Measurements from ENCODE around the gene SGTA. TPM values are rescaled to one million over a fixed set of nuclear protein-coding genes. Genes with fewer than 3 reads are reported as not detected.
"Not testable (repeated sequence)": the region's sequence is repeated elsewhere in the genome, so short reads cannot be mapped to it uniquely, and the experiment has no call there.

The SGTA gene
- total RNA-seq, 1 donor from 2014 or later: 45.7 TPM

DNA sequence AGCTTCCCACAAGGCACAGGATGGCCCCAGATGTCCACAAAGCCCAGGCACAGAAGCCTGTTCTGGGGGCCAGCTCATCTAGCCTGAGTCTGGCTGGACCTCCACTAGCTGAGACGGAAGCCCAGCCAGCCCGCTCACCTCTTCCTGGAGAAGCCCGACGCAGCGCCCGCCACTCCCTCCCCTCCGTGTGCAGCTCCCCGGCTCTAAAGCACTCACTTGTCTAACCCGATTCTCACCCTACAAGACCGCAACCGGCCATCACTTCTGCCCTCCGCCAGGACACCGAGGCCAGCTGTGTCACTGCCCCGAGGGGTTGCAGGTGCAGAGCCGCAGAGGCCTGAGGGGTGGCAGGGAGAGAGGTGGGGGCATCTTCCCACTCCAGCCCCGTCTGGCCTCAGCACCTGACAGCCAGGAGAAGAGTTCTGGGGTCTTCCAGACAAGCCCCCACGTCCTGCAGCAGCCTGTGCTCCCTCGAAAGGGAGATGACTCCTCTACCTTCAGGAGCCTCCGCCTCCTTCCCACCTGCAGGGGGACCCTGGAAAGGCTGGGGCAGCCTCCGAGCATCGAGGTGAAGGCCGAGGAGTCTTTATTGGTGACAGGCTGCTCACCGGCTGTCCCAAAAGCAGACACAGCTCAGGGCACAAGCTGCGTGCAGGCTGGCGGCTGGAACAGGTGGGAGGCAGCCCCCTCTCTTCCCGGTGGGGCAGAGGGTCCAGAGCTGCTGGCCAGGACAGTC, 56.0 kb downstream of the SGTA start:
- no peak for DNase-seq (ENCODE audit: low spot score)

- no peak for DNase-seq (ENCODE audit: low spot score)
Measured at GRCh38 chr19:2726160-2726855, 56.8 kb downstream of the SGTA start.

- DNase-seq (ENCODE audit: low spot score): no peak
Measured at GRCh38 chr19:2724148-2724557, 58.9 kb downstream of the SGTA start.

DNA sequence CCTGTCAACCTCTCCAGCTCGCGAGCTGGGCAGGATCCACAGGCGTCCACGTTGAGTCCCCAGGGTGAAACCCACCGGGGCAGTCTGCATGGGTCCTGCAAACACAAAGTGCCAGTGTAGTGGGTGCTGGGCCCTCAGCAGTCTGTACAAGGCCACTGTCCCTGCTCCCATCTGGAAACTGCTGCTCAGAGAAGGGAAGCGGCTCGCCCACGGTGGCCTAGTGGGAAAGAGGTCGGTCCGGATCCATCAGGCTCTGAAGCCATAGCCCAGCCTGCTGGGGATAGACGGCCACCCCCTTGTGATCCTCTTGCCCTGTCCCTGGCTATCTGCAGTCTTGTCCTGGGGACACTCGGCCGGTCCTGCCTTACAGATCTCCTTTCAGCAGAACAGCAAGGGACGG, 59.3 kb downstream of the SGTA start:
- no peak for DNase-seq (ENCODE audit: low spot score)

DNA sequence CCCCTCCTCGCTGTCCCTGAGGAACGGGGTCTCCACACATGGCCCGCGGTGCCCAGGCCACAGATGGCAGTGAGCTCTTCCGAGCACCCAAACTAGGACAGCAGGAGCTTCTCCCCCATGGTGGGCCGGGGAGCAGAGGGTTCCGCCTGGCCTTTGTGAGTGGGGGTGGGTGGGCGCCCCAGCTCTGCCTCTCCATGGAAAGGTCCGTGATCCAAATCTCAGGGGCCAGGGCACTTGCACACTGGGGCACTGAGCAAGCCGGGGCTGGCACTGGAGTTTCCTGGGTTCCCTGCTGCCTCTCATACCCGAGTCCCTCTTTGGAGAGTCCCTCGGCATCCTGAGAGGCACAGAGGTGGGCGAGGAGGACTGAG, 59.7 kb downstream of the SGTA start:
- DNase-seq (ENCODE audit: low spot score): no peak

DNA sequence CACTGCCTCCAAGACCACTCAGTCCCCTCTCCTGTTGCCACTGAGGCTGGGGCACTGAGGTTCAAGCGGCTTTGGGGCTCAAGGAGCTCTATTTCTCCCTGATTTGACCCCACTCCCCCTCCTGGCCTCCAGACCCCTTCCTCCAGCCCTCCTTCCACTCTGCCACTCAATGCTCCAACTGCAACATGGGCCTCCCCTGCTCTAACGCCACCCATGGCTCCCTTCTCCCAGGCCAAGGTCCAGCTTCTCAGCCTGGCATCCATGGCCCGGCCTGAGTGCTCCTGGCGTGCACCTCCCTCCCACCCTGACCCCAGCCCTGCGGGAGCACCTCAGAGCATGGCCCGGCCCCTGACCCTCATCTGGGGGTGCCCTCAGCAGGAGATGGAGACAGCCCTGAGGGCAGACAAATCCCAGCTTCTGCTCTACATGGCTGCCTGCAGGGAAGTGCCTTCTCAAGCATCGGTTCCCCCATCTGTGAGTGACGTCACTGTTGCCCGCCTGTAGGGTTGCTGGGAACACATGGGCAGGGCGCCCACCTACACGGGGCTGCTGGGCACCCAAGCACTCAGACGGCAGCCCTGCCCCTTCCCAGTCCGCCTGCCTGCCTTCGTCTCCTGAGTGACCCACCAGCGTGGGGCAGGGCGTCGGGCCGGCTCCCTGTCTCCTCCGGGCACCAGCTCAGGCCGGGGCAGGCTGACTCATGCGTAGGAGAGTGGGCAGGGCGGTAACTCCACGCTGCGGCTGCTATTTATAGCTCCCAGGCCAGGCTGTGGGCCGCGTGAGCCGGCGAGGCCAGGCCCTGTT, 60.3 kb downstream of the SGTA start:
- DNase-seq (ENCODE audit: low spot score): no peak

DNA sequence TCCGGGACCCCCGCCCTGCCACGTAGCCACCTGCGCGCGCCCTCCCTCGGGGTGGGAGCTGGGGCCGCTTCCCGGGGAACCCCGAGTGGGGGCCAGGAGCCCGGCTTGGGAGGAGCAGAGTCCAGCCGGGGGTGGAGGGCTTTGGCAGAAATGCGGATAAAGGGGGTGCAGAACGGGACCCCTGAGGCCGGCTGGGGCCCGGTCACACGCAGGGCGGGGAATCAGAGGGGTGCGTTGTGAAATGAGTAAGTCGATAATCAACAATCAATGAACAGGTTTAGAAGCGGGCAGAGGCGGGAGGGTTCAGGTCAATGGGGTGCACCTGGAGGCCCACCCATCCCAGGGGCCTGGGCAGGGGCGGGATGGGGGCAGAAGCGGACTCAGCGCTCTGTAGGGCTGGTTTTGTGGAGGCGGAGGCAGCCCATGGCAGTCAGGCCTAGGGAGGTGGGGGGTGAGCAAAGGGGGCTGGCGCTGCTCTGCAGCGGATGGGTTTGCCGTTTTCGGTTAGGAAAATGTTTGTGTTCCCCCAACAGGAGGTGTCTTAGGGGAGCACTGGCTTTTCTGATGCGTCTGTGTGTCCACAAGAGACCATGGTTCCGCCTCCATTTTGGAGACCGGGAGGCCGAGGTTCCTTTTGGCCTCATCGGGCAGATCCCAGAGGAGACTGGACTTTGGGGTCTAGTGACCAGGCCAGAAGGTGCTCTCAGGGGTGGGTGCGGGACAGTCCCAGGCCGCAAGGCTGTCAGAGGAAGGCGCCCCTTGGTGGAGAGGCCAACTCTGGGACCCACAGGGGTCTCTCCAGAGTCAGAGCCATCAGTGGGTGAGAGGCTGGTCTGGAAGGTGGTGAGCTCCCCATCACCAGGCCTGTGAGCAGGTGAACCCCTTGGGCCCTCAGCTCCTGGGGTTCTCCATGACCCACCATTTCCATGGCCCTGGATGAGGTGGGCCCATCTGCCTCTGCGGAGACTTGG, 61.2 kb downstream of the SGTA start:
- no peak for DNase-seq (ENCODE audit: low spot score)

- no peak for DNase-seq (ENCODE audit: low spot score)
Measured at GRCh38 chr19:2720777-2721569, 62.1 kb downstream of the SGTA start, which contains the start of gene DIRAS1. TSS of gene DIRAS1 (minus strand) at chr19:2721372. CDS start at chr19:2717806, 3,566 bp downstream.

- no peak for DNase-seq (ENCODE audit: low spot score)
Measured at GRCh38 chr19:2719920-2720776, 62.9 kb downstream of the SGTA start.

DNA sequence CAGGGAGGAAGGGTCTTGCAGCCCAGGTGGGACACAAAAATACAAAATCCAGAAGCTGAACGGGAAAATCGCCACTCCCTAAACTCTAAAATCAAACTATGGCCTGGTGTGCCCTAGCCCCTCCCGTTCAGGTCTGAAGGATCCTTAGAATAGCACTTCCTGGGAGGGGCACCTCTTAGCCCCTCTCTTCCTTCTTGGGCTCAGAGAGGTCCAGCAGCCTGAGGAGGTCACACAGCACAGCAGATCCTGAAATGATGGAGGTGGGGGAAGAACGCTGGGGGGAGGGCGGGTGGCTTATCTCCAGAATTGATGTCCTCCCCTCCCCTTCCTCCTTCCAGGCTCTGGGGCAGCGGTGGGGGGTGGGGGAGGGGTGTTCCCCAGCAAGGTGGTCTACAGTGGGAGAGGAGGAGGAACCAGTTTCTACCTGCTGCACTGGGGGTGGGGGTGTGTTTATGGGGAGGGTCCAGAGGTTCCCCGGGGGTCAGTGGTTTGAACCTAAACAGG, 63.8 kb downstream of the SGTA start:
- no peak for DNase-seq (ENCODE audit: low spot score)

DNA sequence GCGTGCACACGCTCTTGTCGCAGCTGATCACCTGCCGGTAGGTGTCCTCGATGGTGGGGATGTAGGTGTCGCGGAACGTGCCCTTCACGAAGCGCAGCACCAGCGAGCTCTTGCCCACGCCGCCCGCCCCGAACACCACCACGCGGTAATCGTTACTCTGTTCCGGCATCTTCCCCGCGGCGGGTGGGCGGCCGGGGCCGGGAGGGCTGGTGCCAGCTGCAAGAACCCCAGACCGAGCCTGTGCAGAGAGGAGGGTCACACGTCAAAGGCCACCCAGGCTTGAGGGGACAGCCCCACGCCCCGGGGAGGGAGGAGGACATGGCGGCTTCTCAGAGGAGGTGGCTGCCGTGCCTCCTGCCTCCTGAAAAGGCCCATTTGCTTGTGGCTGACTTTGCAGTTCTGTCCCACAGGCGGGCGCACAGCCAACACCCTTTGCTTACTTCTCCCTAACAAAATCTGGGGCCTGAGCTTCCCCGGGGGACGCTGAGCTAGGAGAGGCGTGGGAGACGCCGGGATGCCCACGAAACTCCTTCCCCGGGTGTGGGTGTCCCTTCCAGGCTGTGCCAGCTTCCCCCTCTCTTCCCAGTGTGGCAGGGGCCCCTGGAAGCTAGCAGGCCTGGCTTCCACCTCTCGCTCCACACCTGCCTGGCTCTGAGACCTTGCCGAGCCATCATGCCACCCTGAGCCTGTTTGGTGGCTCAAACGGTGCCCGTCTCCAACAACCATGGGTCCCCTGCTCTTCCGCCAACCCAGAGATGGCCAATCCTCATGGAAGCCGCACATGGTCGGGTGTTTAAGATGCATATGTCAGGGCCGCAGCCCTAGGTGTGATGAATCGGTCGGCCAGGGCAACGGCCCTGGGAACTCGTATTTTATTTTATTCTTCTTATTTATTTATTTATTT, 65.2 kb downstream of the SGTA start:
- DNase-seq (ENCODE audit: low spot score): no peak

- DNase-seq (ENCODE audit: low spot score): no peak
Measured at GRCh38 chr19:2716722-2717637, 66.1 kb downstream of the SGTA start.

GRCh38 chr19:2716275-2716650, 66.8 kb downstream of the SGTA start:
- DNase-seq (ENCODE audit: low spot score): no peak

GRCh38 chr19:2715470-2716274, 67.4 kb downstream of the SGTA start:
- DNase-seq (ENCODE audit: low spot score): no peak

- no peak for DNase-seq (ENCODE audit: low spot score)
Measured at GRCh38 chr19:2714531-2715269, 68.4 kb downstream of the SGTA start.

- DNase-seq (ENCODE audit: low spot score): not testable (repeated sequence)
Measured at GRCh38 chr19:2714102-2714501, 69.0 kb downstream of the SGTA start.
